Measurements from ENCODE around the gene VPS13D. TPM values are rescaled to one million over a fixed set of nuclear protein-coding genes. Genes with fewer than 3 reads are reported as not detected.

The VPS13D gene
- total RNA-seq, 2 donors from 2014 or later: 54.0 to 63.3 TPM

GRCh38 chr1:12448746-12449177 is 218.9 kb downstream of the VPS13D start:
- DNase-seq (peak in 1 of 4 donors; percentile 44), ATAC-seq (no peak)
- peaks cover 58% of the 10 kb centered on the region for H3K4me1 ChIP-seq
- H3K9me3 ChIP-seq: no peaks in the 10 kb centered on the region
- H3K27me3 ChIP-seq: no peaks in the 10 kb centered on the region
- 40 to 42% methylated on average over 3 of the region's 3 CpGs for WGBS, 2 donors
- H3K27ac ChIP-seq: peak overlapping the region; percentile 11 to 56 (median 23)
- H3K36me3 ChIP-seq (replicated peaks in 1 of 2; ENCODE audit: insufficient read depth in 1 of 2, low read depth in 2 of 2): no peaks in the 10 kb centered on the region
- H3K4me3 ChIP-seq: no peak overlapping the region
- intact Hi-C loops (cut with DNase I): no loop called here
- TF ChIP-seq CTCF (IDR thresholded peaks at IDR 0.05) (no peak), POLR2A (IDR thresholded peaks at IDR 0.05) (no peak)

DNA sequence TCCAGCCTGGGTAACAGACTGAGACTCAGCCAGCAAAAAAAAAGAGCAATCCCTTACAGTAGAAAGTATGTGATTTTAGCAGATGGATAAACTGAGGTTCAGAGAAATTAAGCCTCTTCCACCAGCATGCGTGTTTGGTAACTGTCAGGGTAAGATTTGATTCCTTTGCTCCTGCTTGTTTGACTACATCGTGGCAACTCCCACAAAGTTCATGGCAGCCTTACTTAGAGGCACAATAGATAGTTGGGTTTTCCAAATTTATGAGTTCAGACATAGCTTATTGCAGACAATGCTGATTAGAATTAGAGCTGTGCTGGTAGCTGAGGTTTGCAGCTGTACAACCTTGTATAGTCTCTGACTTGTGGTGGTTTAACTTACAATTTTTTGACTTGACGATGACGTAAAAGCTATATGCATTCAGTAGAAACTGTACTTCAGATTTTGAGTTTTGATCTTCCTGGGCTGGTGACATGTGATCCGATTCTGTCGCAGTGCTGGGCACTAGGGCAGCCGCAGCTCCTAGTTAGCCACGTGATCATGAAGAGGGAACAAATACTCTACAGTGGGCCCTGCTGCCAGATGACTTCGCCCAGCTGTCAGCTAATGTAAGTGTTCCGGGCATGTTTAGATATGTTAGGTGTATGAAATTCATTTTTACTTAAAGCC is 220.4 kb downstream of the VPS13D start:
- H3K36me3 ChIP-seq (replicated peaks in 1 of 2; ENCODE audit: insufficient read depth in 1 of 2, low read depth in 2 of 2): no peaks in the 10 kb centered on the region
- no peaks in the 10 kb centered on the region for H3K9me3 ChIP-seq
- intact Hi-C loops (cut with DNase I): no loop called here
- no peak for TF ChIP-seq CTCF (IDR thresholded peaks at IDR 0.05)
- TF ChIP-seq POLR2A (IDR thresholded peaks at IDR 0.05): no peak
- peaks cover 73% of the 10 kb centered on the region for H3K4me1 ChIP-seq
- DNase-seq (peak in 3 of 4 donors; percentile 27 to 63 (median 48)), ATAC-seq (no peak)
- H3K27me3 ChIP-seq: no peaks in the 10 kb centered on the region
- 65 to 80% methylated on average over 10 of the region's 10 CpGs for WGBS, 2 donors
- peak overlapping the region in 2 of 4 donors; percentile 26 to 56 for H3K27ac ChIP-seq
- no peak overlapping the region for H3K4me3 ChIP-seq

GRCh38 chr1:12450756-12451559 is 221.1 kb downstream of the VPS13D start:
- H3K27ac ChIP-seq: no peak overlapping the region
- no peak for ATAC-seq
- intact Hi-C loops (cut with DNase I): no loop called here

GRCh38 chr1:12451560-12451900 is 221.7 kb downstream of the VPS13D start:
- ATAC-seq (no peak), DNase-seq (no peak)
- no peaks in the 10 kb centered on the region for H3K27me3 ChIP-seq
- intact Hi-C loops (cut with DNase I): no loop called here
- 92 to 100% methylated on average over 3 of the region's 3 CpGs for WGBS, 2 donors
- H3K4me3 ChIP-seq: no peak overlapping the region
- no peaks in the 10 kb centered on the region for H3K9me3 ChIP-seq
- H3K27ac ChIP-seq: no peak overlapping the region
- peaks cover 74% of the 10 kb centered on the region for H3K4me1 ChIP-seq
- TF ChIP-seq POLR2A (IDR thresholded peaks at IDR 0.05) (no peak), CTCF (IDR thresholded peaks at IDR 0.05) (no peak)
- no peaks in the 10 kb centered on the region for H3K36me3 ChIP-seq (replicated peaks in 1 of 2; ENCODE audit: insufficient read depth in 1 of 2, low read depth in 2 of 2)

More at GRCh38 chr1:12450756-12451559, 221.1 kb downstream of the VPS13D start:
- no peak overlapping the region for H3K4me3 ChIP-seq
- H3K9me3 ChIP-seq: no peaks in the 10 kb centered on the region
- WGBS, 2 donors: 89 to 90% methylated on average over 4 of the region's 4 CpGs
- H3K27me3 ChIP-seq: no peaks in the 10 kb centered on the region
- TF ChIP-seq POLR2A (IDR thresholded peaks at IDR 0.05): no peak
- no peak for TF ChIP-seq CTCF (IDR thresholded peaks at IDR 0.05)
- H3K36me3 ChIP-seq (replicated peaks in 1 of 2; ENCODE audit: insufficient read depth in 1 of 2, low read depth in 2 of 2): no peaks in the 10 kb centered on the region
- DNase-seq: no peak
- H3K4me1 ChIP-seq: peaks cover 74% of the 10 kb centered on the region

Measured in body of pancreas (tissue), 4 donors.